OCI-LY7 (cell line): ENCODE measurements around the gene PRKAA1. TPM values are rescaled to one million over a fixed set of nuclear protein-coding genes. Genes with fewer than 3 reads are reported as not detected.

ENCODE experiments used
- BruUV-seq: library from RNA; stranded (reverse); fragments of 400-500 nt; replicated peaks from 2 replicates; lab custom pipeline; 2021; lab: Mats Ljungman, UMichigan
- CTCF ChIA-PET: fragments of 300-600 bp; sonication (Branson Sonifier 250); formaldehyde crosslinking; loops from one replicate; lab custom pipeline; 2022; ENCODE audit warnings: antibody characterized with exemption; ENCODE audit not compliant: unreplicated experiment; lab: Charles Lee
- POLR2A ChIA-PET: fragments of 300-600 bp; sonication (Branson Sonifier 250); formaldehyde crosslinking; loops from one replicate; lab custom pipeline; 2022; ENCODE audit warnings: antibody characterized with exemption; lab: Charles Lee
- DNase-seq: peaks from one replicate; pipeline ENCODE4 v3.0.0-alpha.2; 2015; ENCODE audit warnings: low spot score
- H2AFZ ChIP-seq: fragments of 200-600 bp; sonication (generic), shearing (Covaris generic); 2 replicates; pipeline ENCODE4 v1.6.1; 2014; ENCODE audit warnings: mild to moderate bottlenecking, antibody characterized with exemption, low read length, moderate library complexity
- H3K27ac ChIP-seq: fragments of 200-600 bp; sonication (generic); 2 replicates; pipeline ENCODE4 v1.5.1; 2014; ENCODE audit warnings: mixed run types, low read depth, mild to moderate bottlenecking, moderate library complexity, low read length, inconsistent platforms; ENCODE audit not compliant: poor library complexity, severe bottlenecking
- H3K36me3 ChIP-seq: fragments of 200-600 bp; sonication (generic); 2 replicates; pipeline ENCODE4 v1.6.1; 2014; ENCODE audit warnings: mild to moderate bottlenecking, antibody characterized with exemption, low read length, moderate library complexity, mixed read lengths; ENCODE audit not compliant: insufficient read depth
- H3K4me1 ChIP-seq: fragments of 200-600 bp; sonication (generic); 2 replicates; pipeline ENCODE4 v1.5.1; 2014; ENCODE audit warnings: mild to moderate bottlenecking, low read length; ENCODE audit not compliant: insufficient read depth, poor library complexity, severe bottlenecking
- H3K4me2 ChIP-seq: fragments of 200-600 bp; sonication (generic); 2 replicates; pipeline ENCODE4 v1.6.1; 2014; ENCODE audit warnings: mild to moderate bottlenecking, low read length
- H3K4me3 ChIP-seq: fragments of 200-600 bp; sonication (generic); 2 replicates; pipeline ENCODE4 v1.5.1; 2014; ENCODE audit warnings: mild to moderate bottlenecking, low read depth, low read length; ENCODE audit not compliant: poor library complexity, severe bottlenecking
- H3K79me2 ChIP-seq: fragments of 200-600 bp; sonication (generic); 2 replicates; pipeline ENCODE4 v1.6.1; 2016; ENCODE audit warnings: low read depth, mild to moderate bottlenecking, low read length, moderate library complexity, mixed read lengths; ENCODE audit not compliant: insufficient read depth
- H3K9me2 ChIP-seq: fragments of 200-600 bp; sonication (generic); 2 replicates; pipeline ENCODE4 v1.6.1; 2016; ENCODE audit warnings: mild to moderate bottlenecking, low read length, mixed read lengths; ENCODE audit not compliant: insufficient read depth
- H3K9me3 ChIP-seq: fragments of 200-600 bp; sonication (generic); 2 replicates; pipeline ENCODE4 v1.6.1; 2014; ENCODE audit warnings: mild to moderate bottlenecking, mixed run types, low read length, mixed read lengths
- H4K20me1 ChIP-seq: fragments of 200-600 bp; sonication (generic); 2 replicates; pipeline ENCODE4 v1.6.1; 2014; ENCODE audit warnings: mild to moderate bottlenecking, antibody characterized with exemption, low read length, moderate library complexity, mixed read lengths; ENCODE audit not compliant: insufficient read depth
- CTCF ChIP-seq: fragments of 200-600 bp; sonication (generic); conservative IDR thresholded peaks from 2 replicates; pipeline ENCODE4 v1.5.1; 2014; ENCODE audit warnings: mild to moderate bottlenecking, antibody characterized with exemption, low read length, moderate library complexity, mixed read lengths
- EZH2phosphoT487 ChIP-seq: fragments of 200-600 bp; sonication (generic); IDR thresholded peaks from 2 replicates; pipeline ENCODE4 v1.6.1; 2018; ENCODE audit warnings: low read depth, borderline replicate concordance, mild to moderate bottlenecking, mixed run types, antibody characterized with exemption, low read length, moderate library complexity, mixed read lengths
- intact Hi-C: fragments of 100-400 bp; cut with micrococcal nuclease; formaldehyde crosslinking; loops from one replicate; pipeline ENCODE4 v1.10.0; 2022; ENCODE audit not compliant: unreplicated experiment
- total RNA-seq, 2 experiments: library from RNA; depleted of rRNA in 1 of 2; stranded (reverse); fragments of >200 nt in 1 of 2; shearing (Covaris generic) in 1 of 2; gene quantifications; 2 replicates each; pipeline ENCODE4 v1.2.3, GENCODE V29; 2014 to 2022

The PRKAA1 gene
- total RNA-seq, 2 experiments from 2014 or later = 30.0 to 47.5 TPM

DNA sequence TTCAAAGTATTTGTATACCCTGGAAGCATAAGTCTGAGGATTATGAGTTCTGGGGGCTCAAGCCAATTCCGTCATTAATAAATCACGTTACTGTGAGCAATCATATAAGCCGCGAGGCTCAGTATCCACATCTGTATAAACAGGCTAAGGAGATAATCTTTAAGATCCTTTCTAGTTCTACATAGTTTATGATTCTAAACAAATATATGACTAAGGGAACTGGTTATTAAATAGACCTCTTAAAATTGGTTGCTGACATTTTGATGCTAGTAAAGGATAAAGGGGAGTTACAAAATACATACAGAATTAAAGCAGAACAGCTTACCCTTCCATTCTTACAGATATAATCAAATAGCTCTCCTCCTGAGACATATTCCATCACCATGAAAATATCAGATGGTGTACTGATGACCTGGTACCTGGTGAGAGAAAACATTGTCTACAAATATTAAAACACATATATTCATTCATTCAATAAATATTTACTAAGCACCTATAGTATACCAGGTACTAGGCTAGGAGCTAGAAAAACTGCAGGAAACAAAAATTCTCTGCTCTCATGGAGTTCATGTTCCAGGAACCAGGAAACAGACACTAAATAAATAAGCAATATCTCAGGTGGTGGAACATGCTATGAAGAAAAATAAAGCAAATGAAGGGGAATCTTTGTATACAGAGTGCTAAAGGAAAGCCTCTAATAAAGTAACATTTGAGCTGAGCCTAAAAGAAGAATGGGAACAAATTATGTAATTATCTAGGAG lies 22.9 kb downstream of the PRKAA1 start:
- Histone ChIP-seq H3K4me1 (peaks cover 9% of the 10 kb centered on the region), H4K20me1 (peaks cover 10% of the 10 kb centered on the region; the same call in 1 of the 2 replicates), H3K4me2 (no peak overlapping the region), H3K79me2 (peaks cover 23% of the 10 kb centered on the region), H3K27ac (no peak overlapping the region), H3K36me3 (peaks cover 65% of the 10 kb centered on the region), H2AFZ (no peak overlapping the region), H3K9me3 (no peaks in the 10 kb centered on the region), H3K4me3 (no peak overlapping the region), H3K9me2 (no peaks in the 10 kb centered on the region)
- POLR2A ChIA-PET = interaction anchor here (1.0 to 1.7 kb wide), 2 partner anchors 15 to 17 kb away, joined by 3 to 7 read pairs; no protein-coding TSS in a partner anchor
- CTCF ChIA-PET = no interaction called here
- DNase-seq = no peak
- no peak for TF ChIP-seq CTCF
- no peak for TF ChIP-seq EZH2phosphoT487
- no TSS peak for BruUV-seq
- intact Hi-C loops = no loop called here

GRCh38 chr5:40774623-40775022 lies 23.6 kb downstream of the PRKAA1 start:
- H3K4me1 ChIP-seq = peaks cover 9% of the 10 kb centered on the region
- peaks cover 69% of the 10 kb centered on the region for H3K36me3 ChIP-seq
- BruUV-seq = no TSS peak

More at GRCh38 chr5:40774623-40775022, 23.6 kb downstream of the PRKAA1 start:
- Histone ChIP-seq H2AFZ (no peak overlapping the region), H3K79me2 (peaks cover 16% of the 10 kb centered on the region), H3K4me2 (no peak overlapping the region), H3K9me2 (no peaks in the 10 kb centered on the region), H3K4me3 (no peak overlapping the region), H3K27ac (no peak overlapping the region), H3K9me3 (no peaks in the 10 kb centered on the region), H4K20me1 (0 out of 2 replicates have a peak, but pooled peaks cover 3% of the 10 kb centered on the region)
- intact Hi-C loops = no loop called here
- ChIA-PET CTCF (no interaction called here), POLR2A (interaction anchor here (1.7 kb wide), 1 partner anchor 14 kb away, joined by 7 read pairs; no protein-coding TSS in a partner anchor)
- peak; percentile 33; the same call in 1 of the 2 replicates for TF ChIP-seq CTCF
- TF ChIP-seq EZH2phosphoT487 = no peak
- no peak for DNase-seq
